OCI-LY7 (cell line): ENCODE results near the gene PDCD1.

ENCODE experiments used
- EZH2phosphoT487 ChIP-seq: fragments of 200-600 bp; sonication (generic); IDR thresholded peaks from 2 replicates; pipeline ENCODE4 v1.6.1; 2018; ENCODE audit warnings: low read depth, borderline replicate concordance, mild to moderate bottlenecking, mixed run types, antibody characterized with exemption, low read length, moderate library complexity, mixed read lengths
- TF ChIP-seq, protein P1 (sequence below): fragments of 200-600 bp; sonication (generic); conservative IDR thresholded peaks from 2 replicates; pipeline ENCODE4 v1.5.1; 2014; ENCODE audit warnings: mild to moderate bottlenecking, antibody characterized with exemption, low read length, moderate library complexity, mixed read lengths

DNA sequence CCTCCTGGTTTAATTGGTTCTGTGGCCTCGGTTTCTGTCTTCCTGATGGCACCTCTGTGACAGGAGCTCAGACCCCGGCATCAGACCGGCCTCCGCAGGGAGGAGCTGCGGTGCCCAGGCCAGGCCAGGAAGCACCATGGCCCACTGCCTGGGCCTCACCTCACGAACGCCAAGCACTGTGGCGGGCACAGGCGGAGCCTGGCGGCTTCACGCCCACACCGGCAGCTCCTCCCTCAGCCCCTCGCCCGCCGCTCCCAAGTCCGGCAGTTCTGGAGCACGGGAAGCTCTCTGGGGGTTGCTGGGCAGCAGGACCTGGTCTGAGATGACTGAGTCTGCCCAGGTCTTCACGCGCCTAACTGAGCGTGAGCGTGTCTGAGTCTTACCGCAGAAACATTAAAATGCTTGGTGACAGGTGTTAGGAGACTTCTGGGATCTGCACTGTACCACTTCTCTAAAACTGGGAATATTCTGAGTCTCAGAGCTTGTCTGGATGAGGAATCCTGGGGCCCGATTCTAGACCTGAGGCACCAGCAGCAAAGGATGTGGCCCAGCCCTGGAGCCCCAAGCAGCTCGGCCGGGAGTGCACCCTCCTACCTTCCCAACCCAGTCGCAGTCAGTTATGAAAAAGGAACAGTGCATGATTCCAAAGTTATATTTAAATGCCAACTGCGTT lies 32.8 kb upstream of the PDCD1 start:
- TF ChIP-seq, protein P1, sequence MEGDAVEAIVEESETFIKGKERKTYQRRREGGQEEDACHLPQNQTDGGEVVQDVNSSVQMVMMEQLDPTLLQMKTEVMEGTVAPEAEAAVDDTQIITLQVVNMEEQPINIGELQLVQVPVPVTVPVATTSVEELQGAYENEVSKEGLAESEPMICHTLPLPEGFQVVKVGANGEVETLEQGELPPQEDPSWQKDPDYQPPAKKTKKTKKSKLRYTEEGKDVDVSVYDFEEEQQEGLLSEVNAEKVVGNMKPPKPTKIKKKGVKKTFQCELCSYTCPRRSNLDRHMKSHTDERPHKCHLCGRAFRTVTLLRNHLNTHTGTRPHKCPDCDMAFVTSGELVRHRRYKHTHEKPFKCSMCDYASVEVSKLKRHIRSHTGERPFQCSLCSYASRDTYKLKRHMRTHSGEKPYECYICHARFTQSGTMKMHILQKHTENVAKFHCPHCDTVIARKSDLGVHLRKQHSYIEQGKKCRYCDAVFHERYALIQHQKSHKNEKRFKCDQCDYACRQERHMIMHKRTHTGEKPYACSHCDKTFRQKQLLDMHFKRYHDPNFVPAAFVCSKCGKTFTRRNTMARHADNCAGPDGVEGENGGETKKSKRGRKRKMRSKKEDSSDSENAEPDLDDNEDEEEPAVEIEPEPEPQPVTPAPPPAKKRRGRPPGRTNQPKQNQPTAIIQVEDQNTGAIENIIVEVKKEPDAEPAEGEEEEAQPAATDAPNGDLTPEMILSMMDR, result no peak
- no peak for TF ChIP-seq EZH2phosphoT487
